WTC11 (cell line): Measurements from ENCODE around the gene COL19A1. TPM values are rescaled to one million over a fixed set of nuclear protein-coding genes. Genes with fewer than 3 reads are reported as not detected.

Experiments used
- ATAC-seq: fragments of 200-7000 bp; cut with Tn5 transposase; 2 replicates; pipeline ENCODE4 v1.10.0; 2021; ENCODE audit warnings: mild to moderate bottlenecking, moderate library complexity
- CTCF ChIA-PET: fragments of 300-600 bp; sonication (Branson Sonifier 250); formaldehyde crosslinking; loops from one replicate; lab custom pipeline; 2021; ENCODE audit warnings: antibody characterized with exemption; lab: Charles Lee
- POLR2A ChIA-PET: fragments of 350-600 bp; sonication (Branson Sonifier 250); formaldehyde crosslinking; loops from one replicate; lab custom pipeline; 2021; ENCODE audit warnings: antibody characterized with exemption; lab: Charles Lee
- DNase-seq: peaks from one replicate; pipeline ENCODE4 v3.0.0; 2021; ENCODE audit warnings: low spot score
- H3K27ac Mint-ChIP-seq: 2 replicates; pipeline ENCODE4 v1.8.0; 2021; ENCODE audit warnings: mixed read lengths
- H3K27me3 Mint-ChIP-seq: 2 replicates; pipeline ENCODE4 v1.8.0; 2021; ENCODE audit warnings: low read depth, mild to moderate bottlenecking, moderate library complexity, mixed read lengths
- H3K36me3 Mint-ChIP-seq: 2 replicates; pipeline ENCODE4 v1.8.0; 2021; ENCODE audit warnings: mixed read lengths
- H3K4me1 Mint-ChIP-seq: 2 replicates; pipeline ENCODE4 v1.8.0; 2022; ENCODE audit warnings: mixed read lengths
- H3K4me3 Mint-ChIP-seq: 2 replicates; pipeline ENCODE4 v1.8.0; 2021; ENCODE audit warnings: mild to moderate bottlenecking, moderate library complexity, mixed read lengths
- H3K9me3 Mint-ChIP-seq: 2 replicates; pipeline ENCODE4 v1.8.0; 2021; ENCODE audit warnings: mixed read lengths
- AFF4 ChIP-seq: sonication (generic); formaldehyde crosslinking; IDR thresholded peaks from 2 replicates; pipeline ENCODE4 v1.8.1; 2023; ENCODE audit warnings: mild to moderate bottlenecking, missing genetic modification reagents, borderline replicate concordance
- ATF3 ChIP-seq: sonication (generic); formaldehyde crosslinking; conservative IDR thresholded peaks from 2 replicates; pipeline ENCODE4 v1.8.1; 2022; ENCODE audit warnings: mild to moderate bottlenecking, missing genetic modification reagents
- CREB1 ChIP-seq: sonication (generic); formaldehyde crosslinking; IDR thresholded peaks from 2 replicates; pipeline ENCODE4 v1.8.0; 2023; ENCODE audit warnings: mild to moderate bottlenecking, missing genetic modification reagents
- CREM ChIP-seq: sonication (generic); formaldehyde crosslinking; IDR thresholded peaks from 2 replicates; pipeline ENCODE4 v1.8.1; 2022; ENCODE audit warnings: mild to moderate bottlenecking, missing genetic modification reagents, moderate library complexity
- E2F1 ChIP-seq: sonication (generic); formaldehyde crosslinking; IDR thresholded peaks from 2 replicates; pipeline ENCODE4 v1.8.0; 2022; ENCODE audit warnings: mild to moderate bottlenecking, missing genetic modification reagents
- ELF4 ChIP-seq: sonication (generic); formaldehyde crosslinking; IDR thresholded peaks from 2 replicates; pipeline ENCODE4 v1.8.1; 2022; ENCODE audit warnings: low read depth, mild to moderate bottlenecking, moderate library complexity, missing genetic modification reagents
- ETV6 ChIP-seq: sonication (generic); formaldehyde crosslinking; IDR thresholded peaks from 2 replicates; pipeline ENCODE4 v1.8.1; 2022; ENCODE audit warnings: mild to moderate bottlenecking, missing genetic modification reagents
- FOXP4 ChIP-seq: sonication (generic); formaldehyde crosslinking; IDR thresholded peaks from 2 replicates; pipeline ENCODE4 v1.8.0; 2022; ENCODE audit warnings: mild to moderate bottlenecking, missing genetic modification reagents
- HMGXB4 ChIP-seq: sonication (generic); formaldehyde crosslinking; IDR thresholded peaks from 2 replicates; pipeline ENCODE4 v1.8.1; 2023; ENCODE audit warnings: mild to moderate bottlenecking, moderate library complexity, missing genetic modification reagents
- JUN ChIP-seq: sonication (generic); formaldehyde crosslinking; IDR thresholded peaks from 2 replicates; pipeline ENCODE4 v1.8.0; 2023; ENCODE audit warnings: mild to moderate bottlenecking, missing genetic modification reagents
- MXD4 ChIP-seq: fragments of 250-450 bp; sonication (Bioruptor Pico); IDR thresholded peaks from 2 replicates; pipeline ENCODE4 v1.8.0; 2021; ENCODE audit warnings: mild to moderate bottlenecking, moderate library complexity, borderline replicate concordance
- NFE2L1 ChIP-seq: sonication (generic); formaldehyde crosslinking; IDR thresholded peaks from 2 replicates; pipeline ENCODE4 v1.8.1; 2023; ENCODE audit warnings: missing genetic modification reagents
- NR2C2 ChIP-seq: sonication (generic); formaldehyde crosslinking; IDR thresholded peaks from 2 replicates; pipeline ENCODE4 v1.8.0; 2022; ENCODE audit warnings: mild to moderate bottlenecking, missing genetic modification reagents
- PREB ChIP-seq: sonication (generic); formaldehyde crosslinking; IDR thresholded peaks from 2 replicates; pipeline ENCODE4 v1.8.1; 2022; ENCODE audit warnings: mild to moderate bottlenecking, missing genetic modification reagents, moderate library complexity, borderline replicate concordance
- SMAD4 ChIP-seq: sonication (generic); formaldehyde crosslinking; IDR thresholded peaks from 2 replicates; pipeline ENCODE4 v1.8.0; 2022; ENCODE audit warnings: mild to moderate bottlenecking, missing genetic modification reagents
- TCF7 ChIP-seq: sonication (generic); formaldehyde crosslinking; IDR thresholded peaks from 2 replicates; pipeline ENCODE4 v1.8.0; 2022; ENCODE audit warnings: mild to moderate bottlenecking, low read depth, missing genetic modification reagents, moderate library complexity
- ZBTB43 ChIP-seq: sonication (generic); formaldehyde crosslinking; IDR thresholded peaks from 2 replicates; pipeline ENCODE4 v1.8.1; 2023; ENCODE audit warnings: mild to moderate bottlenecking, missing genetic modification reagents
- ZNF121 ChIP-seq: sonication (generic); formaldehyde crosslinking; IDR thresholded peaks from 2 replicates; pipeline ENCODE4 v1.8.0; 2023; ENCODE audit warnings: missing genetic modification reagents
- ZNF263 ChIP-seq: sonication (generic); formaldehyde crosslinking; IDR thresholded peaks from 2 replicates; pipeline ENCODE4 v1.8.1; 2022; ENCODE audit warnings: low read depth, mild to moderate bottlenecking, moderate library complexity, missing genetic modification reagents
- ZNF671 ChIP-seq: fragments of 250-450 bp; sonication (Bioruptor Pico); IDR thresholded peaks from 2 replicates; pipeline ENCODE4 v1.8.0; 2021; ENCODE audit warnings: mild to moderate bottlenecking
- total RNA-seq: library from RNA; stranded (reverse); gene quantifications from 3 replicates; pipeline ENCODE4 v1.2.3, GENCODE V29; 2021

The COL19A1 gene
- total RNA-seq, 1 experiment from 2014 or later, result not detected

GRCh38 chr6:69887026-69887425 lies 20.7 kb downstream of the COL19A1 start:
- CTCF ChIA-PET, result no interaction called here

More at GRCh38 chr6:69887026-69887425, 20.7 kb downstream of the COL19A1 start:
- Mint-ChIP-seq H3K4me1 (no peaks in the 10 kb centered on the region), H3K27ac (no peak overlapping the region), H3K27me3 (no peaks in the 10 kb centered on the region), H3K9me3 (peaks cover 32% of the 10 kb centered on the region), H3K4me3 (no peak overlapping the region), H3K36me3 (peaks cover 12% of the 10 kb centered on the region)
- ATAC-seq (no peak), DNase-seq (no peak)
- POLR2A ChIA-PET, result no interaction called here
- TF ChIP-seq FOXP4 (CRISPR knock-in tag), result no peak
- TF ChIP-seq CREB1 (CRISPR knock-in tag), result no peak
- no peak for TF ChIP-seq ZNF263 (CRISPR knock-in tag)
- no peak for TF ChIP-seq NR2C2 (CRISPR knock-in tag)
- TF ChIP-seq AFF4 (CRISPR knock-in tag), result no peak
- TF ChIP-seq ZNF121 (CRISPR knock-in tag), result no peak
- no peak for TF ChIP-seq CREM (CRISPR knock-in tag)
- no peak for TF ChIP-seq SMAD4 (CRISPR knock-in tag)
- no peak for TF ChIP-seq MXD4 (CRISPR knock-in tag)
- no peak for TF ChIP-seq E2F1
- no peak for TF ChIP-seq ATF3 (CRISPR knock-in tag)
- no peak for TF ChIP-seq ETV6
- no peak for TF ChIP-seq PREB (CRISPR knock-in tag)
- no peak for TF ChIP-seq ZBTB43 (CRISPR knock-in tag)
- no peak for TF ChIP-seq TCF7
- no peak for TF ChIP-seq NFE2L1
- TF ChIP-seq ELF4 (CRISPR knock-in tag), result no peak
- no peak for TF ChIP-seq JUN
- no peak for TF ChIP-seq HMGXB4 (CRISPR knock-in tag)
- no peak for TF ChIP-seq ZNF671 (CRISPR knock-in tag)
